Stimulated activated CD8-positive, alpha-beta memory T cell treated with anti-CD3 and anti-CD28 coated beads, Interleukin-15, amount 100 ng/mL, for 4 hours (primary cell): ENCODE data around the gene TMIGD3.
"Not testable (repeated sequence)": the region's sequence is repeated elsewhere in the genome, so short reads cannot be mapped to it uniquely, and the experiment has no call there.

ENCODE experiments used
- DNase-seq, 2 donors: peaks; one replicate each; pipeline ENCODE4 v3.0.0-alpha.2; 2020; ENCODE audit warnings: low read depth in 2 of 2

TMIGD3 gene

DNA sequence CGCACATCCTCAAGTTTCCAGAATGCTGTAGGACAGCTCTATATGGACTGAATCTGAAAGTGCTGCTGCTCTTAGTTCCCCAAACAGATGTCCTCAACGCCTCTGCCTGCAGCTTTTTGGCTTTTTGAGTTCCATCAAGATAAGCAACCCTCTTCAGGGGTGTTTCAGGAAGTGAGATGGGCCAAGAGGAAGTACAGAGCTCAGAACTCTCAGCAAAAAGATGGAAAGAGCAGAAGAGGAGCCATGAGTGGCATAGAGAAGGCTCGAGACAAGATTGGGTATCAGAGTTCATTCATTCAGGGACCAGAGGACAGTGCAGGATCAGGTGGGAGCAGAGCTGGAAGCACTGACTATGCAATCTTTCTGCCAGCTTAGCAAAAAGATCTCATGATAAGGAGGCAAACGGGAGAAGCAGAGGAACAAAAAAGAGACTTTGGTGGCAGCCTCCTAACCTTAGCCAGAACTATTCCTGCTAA is at the start of gene TMIGD3, which contains the start of gene ADORA3:
TMIGD3 (minus strand) TSS at position 49 of the 476 bp plus-strand sequence. CDS start 279 bp downstream, outside the sequence.
ADORA3 (minus strand) TSS at position 49 of the 476 bp plus-strand sequence. CDS start 279 bp downstream, outside the sequence.
- no peak for DNase-seq

DNA sequence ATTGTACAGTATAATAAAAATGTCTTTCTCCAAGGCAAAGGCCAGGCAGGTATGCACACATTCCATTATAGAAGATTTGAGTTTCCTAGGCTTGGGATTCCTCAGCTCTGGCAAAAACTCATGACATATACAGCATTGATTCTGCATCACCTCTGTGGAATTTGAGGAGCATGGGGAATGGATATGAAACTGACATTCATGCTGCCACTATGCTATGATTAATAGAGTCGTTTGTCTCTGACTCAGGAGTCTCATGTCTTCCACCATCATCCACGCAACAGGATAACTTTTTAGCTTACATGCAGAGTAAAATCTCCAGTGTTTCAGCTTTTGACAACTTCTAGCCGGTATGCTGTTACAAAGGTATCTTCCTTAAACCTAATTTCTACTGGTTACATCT is 49.8 kb upstream of the TMIGD3 start:
- no peak for DNase-seq

DNA sequence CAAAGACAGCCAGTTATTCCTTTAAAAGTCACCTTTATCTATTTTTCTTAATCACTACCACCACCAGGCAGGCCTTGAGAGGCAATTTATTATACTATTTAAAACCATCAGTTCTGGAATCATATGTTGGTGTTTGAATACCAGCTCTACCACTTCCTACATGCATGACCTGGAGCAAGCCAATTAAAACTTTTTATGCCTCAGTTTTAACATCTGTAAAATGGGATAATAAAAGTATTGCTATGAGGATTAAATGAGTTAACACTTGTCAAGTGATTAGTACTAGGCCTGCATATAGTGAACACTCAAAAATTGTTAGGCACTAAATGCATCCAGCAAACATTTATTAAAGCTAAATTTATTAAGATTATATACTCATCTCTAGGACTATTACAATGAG is 49.2 kb upstream of the TMIGD3 start:
- DNase-seq, result no peak

DNA sequence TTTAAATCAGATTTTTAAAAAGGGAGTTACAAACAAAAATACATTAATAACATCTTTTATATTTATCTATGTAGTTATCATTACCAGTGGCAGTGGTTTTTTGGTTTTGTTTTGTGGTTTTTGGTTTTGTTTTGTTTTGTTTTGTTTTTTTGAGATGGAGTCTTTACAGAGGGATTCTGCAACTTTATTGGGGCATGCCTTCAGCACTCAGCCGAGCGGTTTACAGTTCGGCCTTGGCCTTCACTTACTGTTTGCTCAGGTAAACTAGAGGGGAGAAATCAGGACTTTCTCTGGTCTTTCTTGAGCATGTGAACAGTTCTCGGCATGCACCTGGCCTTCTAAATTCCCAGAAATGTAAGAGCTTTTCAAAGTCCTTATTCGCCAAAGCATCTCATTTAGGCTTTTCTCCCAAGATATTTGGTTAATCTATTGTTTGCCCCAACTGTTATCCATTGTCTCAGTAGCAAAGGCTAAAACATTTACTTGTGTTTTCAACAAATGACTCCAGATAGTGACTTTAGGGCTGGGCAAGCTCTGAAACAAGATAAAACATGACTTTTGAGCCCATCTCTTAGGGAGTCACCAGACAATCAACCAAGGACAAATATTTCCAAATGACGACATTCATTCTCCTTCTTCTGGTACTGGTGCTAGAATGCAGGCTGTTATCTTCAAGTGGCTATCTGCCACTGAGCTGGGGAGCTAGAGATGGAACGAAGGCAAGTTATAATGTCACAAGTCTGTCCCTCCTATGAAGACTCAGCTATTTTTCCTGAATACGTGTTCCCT is 48.4 kb upstream of the TMIGD3 start:
- DNase-seq, result no peak

DNA sequence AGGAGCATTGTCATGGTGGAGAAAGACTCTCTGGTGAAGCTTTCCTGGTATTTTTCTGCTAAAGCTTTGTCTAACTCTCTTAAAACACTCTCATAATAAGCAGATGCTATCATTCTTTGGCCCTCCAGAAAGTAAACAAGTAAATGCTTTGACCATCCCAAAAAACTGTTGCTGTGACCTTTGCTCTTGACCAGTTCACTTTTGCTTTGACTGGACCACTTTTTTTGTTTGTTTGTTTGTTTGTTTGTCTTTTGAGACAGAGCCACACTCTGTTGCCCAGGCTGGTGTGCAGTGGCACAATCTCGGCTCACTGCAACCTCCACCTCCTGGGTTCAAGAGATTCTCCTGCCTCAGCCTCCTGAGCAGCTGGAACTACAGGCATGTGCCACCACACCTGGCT is 44.4 kb upstream of the TMIGD3 start:
- DNase-seq, result not testable (repeated sequence)

DNA sequence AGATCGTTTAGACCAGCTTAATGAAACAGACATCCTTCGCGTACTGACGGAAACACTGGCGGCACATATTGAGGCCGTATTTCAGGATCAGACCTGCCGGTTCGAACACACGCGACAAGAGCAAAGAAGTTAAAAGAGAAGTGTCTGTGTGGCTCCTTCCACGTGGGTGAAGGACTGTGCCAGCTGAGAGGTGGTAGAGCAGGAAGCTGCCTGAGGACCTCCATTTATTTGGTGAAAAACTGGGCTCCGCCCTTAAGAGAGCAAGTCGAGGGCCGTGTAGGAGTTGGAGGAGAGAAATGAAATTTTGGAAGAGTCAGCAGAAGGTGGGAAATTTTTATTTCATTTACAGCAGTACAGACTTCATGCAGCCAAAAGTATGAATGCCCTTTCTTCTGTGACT is 38.8 kb upstream of the TMIGD3 start:
- DNase-seq, result no peak

DNA sequence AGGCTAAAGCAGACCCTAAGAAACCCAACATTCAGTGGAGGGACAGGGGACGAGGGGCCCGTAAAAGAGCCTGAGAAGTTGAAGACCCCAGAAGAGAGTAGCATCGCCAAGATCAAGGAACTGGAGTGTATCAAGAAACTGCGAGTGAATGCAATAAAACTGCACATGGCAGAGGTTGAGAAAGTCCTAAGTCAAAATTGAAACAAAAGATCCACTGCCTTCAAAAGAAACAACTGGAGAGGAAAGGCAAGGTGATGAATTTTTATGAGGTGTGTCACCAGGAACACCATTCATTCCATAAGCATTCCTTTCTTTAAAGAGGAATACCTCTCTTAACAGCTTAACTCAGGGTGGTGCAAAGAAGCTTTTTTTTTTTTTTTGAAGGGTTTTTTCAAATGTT is 38.3 kb upstream of the TMIGD3 start:
- DNase-seq, result no peak

DNA sequence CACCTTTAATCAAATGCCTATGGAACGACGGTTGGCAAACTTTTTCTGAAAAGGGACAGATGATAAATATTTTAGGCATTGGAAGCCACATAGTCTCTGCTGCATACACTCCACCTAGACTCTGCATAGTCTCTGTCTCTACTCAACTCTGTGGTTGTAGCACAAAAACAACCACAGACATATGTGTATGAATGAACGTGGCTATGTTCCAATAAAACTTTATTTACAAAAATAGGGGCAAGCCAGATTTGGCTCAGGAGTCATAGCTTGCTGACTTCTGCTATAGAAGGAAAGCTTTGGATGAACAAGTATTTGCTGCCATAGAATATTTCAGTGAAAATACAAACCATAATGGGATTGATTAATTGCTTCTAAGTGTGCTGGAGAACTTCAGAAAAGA is 37.5 kb upstream of the TMIGD3 start:
- no peak for DNase-seq

DNA sequence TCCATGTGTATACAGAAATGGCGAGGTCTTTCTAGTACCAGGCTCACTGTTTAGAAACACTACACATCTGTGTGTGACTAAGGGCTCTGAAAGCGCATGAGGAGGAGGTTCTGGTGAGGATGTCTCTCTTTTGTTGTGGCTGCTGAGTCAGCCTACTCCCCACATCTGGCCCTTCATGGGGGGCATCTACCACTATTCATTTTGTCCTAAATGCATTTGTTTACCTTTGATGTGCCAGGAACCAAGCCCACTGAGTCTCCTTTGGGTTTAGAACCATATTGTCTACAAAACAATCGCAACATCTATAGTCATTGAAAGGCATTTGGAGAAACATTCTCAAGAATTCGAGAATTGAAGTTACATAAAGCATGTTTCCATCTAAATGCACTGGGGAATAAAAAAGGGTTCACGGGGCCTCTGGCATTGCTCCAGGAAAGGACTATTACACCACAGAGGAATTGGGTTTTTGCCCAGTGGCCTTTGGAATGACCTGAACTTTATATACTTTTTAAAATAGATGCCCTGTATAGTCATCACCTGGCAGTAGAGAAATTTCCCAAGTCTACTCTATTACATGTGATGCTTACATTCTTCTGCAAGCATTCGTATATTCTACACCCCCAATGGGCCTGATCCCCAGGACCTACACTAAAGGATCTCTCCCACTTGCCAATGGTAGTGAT is 35.1 kb upstream of the TMIGD3 start:
- no peak for DNase-seq

DNA sequence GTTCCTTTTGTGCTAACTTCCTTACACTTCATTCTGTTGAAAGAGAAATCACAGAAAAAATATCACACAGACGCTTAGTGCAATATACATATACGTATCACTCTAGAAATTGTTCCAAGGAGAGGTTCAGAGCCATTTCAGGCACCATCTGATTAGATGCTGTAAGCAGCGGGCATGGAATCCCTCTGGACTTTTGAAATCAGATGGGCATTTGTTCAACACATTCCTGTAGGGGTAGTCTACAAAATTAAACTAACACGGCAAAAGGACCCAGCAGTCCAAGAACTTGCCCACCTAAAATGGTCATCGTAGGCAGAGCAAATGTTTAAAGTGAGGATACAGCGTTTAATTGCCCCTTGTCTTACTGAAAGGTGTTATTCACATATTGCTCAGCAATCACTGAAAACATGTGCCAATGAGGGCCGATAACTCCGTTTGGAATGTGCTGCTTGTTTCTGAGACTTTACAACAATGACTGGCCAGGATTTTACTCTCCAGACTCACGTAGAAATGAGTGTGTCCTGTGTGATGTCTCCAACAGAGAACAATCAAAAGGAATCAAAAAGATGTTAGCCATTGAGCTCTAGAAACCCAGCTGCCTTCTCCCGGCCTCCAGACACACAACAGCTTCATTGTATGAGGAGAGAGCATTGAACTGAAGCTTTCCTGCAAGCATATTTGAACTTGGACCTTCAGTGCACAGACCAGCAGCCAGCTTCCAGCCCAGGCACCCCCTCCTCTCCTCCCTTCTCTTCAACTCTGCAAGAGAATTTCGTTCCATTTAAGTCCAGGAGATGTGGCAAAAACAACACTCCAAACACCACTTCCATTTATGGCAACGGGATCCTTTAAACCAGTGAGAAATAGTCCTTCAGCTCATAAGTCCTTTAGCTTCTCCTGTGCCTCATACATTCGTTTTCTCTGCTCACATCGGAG is 32.1 kb upstream of the TMIGD3 start:
- DNase-seq, result no peak

DNA sequence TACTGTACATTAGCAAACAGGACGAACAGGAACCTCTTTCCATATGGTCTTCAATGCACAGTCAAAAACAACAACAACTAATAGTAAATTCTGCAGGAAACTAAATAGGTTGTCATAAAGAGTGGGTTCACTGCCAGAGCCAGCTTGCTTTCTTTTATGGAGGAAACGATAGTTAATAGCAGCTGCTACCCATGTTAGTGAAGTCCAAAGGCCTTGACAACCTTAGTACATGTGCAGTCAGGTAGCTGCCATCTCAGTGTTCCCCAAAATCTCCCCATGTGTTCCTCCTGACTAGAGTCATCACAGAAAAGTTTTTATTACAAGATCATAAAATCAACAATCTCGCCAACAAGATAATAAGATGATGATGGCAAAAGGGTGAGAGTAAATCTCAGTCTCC is 16.6 kb upstream of the TMIGD3 start:
- DNase-seq, result no peak

DNA sequence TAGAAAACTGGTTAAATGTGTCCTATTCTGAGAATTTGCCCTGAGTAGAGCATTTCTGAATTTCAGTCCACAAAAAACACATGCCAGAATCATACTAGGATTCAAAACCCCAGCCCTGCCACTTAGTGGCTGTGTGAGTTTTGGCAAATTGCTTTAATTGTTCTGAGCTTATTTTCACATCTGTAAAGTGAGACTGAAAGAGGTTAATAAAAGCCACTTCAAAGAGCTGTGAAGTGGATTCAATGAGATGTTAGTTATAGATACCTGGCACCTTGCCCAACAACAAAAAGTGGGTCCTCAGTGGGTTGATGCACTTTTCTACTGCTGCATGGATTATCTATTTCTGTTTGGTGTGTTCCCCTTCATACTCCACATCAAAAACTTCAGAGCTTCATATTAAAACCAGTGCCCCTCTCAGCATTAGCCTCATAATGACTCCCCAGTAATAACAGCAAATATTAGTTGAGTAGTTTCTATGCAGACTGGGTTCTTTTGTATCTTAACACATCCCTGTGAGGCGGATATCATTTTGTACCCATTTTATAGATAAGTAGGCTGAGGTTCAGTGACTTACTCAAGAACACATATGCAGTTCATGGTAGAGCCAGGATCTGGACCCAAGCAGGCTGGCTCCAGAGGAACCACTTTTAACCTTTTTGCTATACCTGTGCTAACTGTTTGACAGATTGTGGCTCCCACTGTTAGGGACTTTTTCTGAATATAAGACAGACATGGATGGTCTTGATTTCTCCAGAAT is 14.2 kb upstream of the TMIGD3 start:
- no peak for DNase-seq

DNA sequence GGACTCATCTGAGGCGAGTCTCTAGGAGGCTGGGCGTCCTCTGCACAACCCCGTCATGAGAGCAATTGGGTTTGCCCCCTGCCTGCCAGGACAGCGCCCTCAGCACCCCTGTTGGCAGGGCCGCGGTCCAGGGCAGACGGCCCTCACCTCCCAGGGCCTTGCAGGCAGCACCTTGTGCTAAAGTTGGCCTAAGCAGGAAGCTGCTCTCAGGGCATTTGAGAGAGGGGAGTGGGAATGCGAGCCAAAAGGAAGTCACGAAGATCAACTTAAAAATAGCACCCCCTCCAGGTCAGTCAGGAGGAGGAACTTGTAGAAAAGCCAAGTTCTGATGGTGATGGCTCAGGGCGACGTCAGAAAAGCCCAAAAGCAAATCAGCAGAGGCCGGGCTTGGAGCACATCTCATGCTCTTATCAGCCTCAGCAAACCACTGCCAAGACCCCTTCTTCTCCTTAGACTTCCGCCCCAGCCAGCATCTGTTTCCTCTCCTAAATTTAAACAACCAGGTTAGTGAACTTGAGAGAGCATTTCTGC is 12.6 kb upstream of the TMIGD3 start:
- no peak for DNase-seq

DNA sequence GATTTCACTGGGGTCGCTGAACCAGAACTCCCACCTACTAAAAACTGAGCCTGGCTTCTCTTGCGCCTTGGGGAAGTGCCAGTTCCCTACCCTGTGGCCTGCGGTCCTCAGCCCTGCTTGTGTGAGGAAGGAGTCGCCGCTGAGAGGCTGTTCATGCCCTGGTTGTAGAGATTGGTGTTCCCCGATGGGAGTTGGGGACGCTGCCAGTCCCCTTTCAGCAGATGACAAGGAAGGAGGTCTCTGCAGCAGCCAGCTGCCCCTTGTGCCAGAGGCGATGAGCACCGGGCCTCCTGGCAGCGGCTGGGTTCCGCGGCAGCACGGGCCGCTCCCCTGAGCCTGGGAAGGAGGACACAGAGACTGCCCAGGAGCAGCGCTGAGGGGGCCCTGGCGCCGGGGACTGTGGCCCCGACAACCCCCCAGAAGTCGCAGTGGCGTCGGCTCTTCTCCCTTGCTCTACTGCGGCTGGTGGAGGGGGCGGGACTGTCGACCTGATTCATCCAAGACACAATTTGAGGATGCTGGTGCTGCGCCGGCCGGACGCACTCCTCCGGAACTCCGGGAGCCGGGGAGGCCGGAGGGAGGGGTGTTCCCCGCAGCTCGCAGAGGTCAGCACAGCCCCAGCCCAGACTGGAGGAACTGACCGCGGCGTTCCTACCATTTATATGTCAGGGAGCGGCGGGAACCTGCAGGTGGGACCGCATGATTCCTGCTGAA is 12.0 kb upstream of the TMIGD3 start:
- no peak for DNase-seq

DNA sequence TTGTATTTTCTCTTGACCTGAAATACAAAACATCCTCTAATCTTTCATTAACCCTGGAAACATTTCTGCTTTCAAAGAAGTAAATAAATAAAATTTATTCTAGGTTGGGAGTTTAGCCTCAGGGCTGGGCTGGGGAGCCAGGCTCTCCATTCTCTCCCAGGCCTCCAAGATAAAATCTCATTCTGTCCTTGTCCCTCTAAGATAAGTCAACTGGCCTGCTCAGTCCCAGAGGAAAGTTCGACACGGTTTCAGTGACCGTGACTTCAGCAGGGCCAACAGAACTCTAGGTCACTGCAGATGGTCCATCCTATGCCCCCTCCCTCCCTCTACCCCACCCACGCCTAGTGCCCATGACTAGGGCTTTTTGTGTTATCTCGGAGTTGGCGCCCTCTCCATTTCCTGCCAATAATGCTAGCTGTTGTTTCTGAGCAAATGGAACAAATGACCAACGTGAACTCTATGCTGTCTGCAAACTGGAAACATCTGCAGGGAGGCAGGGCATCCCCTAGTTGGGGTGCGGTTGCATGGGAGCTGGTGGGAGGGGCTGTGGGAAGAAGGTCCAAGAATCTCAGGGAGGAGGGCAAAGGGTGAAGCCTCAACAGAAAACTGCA is 10.1 kb upstream of the TMIGD3 start:
- DNase-seq, result no peak

DNA sequence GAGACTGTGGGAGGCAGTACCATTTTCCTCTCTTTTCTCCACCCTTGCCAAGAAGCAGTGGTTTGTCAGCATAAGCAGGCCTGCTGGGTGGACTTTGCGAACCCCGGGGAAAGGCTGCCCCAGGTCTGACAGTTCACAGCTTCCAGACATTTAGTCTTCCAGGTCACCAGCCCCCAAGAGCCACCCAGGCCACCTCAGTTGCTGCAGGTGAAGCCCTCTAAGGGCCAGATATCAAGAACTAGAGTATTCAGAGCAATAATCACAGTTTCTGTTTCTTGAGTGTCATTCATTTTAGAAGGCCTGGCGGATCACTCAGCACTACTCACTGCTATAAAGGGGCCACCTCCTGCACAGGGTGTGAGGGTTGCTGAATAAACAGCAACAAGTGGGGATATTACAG is 9.5 kb upstream of the TMIGD3 start:
- no peak for DNase-seq

DNA sequence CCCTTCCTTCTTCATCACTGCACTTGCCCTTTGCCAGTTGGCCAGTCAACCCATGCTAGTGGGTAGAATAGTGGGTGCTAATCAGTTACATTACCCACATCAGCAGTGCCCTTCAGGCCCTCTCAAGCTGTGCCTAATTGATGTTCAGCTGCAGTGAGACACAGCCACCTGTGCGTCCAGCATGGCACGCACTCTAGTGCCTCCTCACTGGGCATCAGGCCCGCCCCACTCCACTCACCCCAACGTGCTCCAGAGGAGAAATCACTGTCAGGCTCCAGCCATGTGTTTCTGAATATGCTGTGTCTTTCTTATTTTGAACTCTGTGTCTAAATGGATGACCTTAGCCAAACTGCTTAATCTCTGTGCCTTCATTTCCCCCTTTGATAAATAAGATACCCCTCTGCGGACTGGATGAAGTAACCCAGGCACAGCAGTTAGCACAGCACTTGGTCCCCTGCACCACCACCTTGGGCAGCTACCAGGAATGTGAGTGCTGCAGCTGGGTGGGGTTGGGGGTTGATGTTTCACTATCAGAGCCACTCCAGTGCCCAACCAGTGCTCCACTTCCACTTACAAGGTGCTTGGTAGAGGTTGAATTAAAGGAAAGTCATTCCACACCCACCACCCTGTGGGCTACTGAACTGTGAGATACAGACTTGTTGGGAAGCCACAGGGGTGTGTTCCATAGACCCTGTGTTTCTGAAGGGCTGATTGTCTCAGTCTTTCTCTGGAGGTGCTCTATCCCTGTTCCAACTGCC is 8.9 kb upstream of the TMIGD3 start:
- DNase-seq, result no peak

DNA sequence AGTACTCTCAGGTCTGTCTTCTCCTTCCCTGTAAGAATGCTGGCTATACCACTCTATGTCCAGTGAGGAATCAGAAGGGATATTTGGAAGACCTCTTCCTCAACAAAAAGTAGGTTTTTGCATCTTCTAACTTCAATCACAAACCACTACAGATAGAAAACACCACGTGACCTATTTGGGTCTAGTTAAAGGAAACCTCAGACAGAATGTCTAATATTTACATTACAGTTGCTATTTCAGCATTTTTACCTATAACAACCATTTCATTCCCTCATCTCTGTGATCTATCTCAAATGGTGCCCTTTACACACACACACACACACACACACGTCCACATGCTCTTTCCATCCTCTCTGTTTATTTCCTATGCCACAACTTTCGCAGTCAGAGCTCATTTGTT is 7.9 kb upstream of the TMIGD3 start:
- no peak for DNase-seq

DNA sequence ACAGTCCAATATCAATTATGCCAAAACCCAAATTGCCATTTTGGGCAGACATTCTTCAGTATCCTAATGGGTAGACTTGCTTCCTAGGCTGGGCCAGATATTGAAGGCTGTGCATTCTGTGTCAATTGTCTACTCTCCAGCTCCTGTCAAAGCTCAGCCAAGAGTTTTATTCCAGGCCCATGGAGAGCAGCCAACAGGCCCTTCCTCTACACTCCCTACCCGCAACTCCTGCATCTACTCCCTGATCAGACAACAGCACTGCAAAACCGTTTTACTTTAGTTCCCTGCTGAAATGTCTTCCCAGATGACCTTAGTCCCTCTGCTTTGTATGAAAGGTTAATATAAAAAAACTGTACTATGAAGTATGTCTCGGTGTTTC is 6.6 kb upstream of the TMIGD3 start:
- no peak for DNase-seq
